NCI-H446 treated with DMSO at 0.1 percent for 48 hours (cell line): ENCODE data around the gene PRPH.
"Not testable (repeated sequence)": the region's sequence is repeated elsewhere in the genome, so short reads cannot be mapped to it uniquely, and the experiment has no call there.

Experiments
- DNase-seq: peaks from one replicate; lab custom pipeline; 2025; lab: John Stamatoyannopoulos, UW

The PRPH gene

GRCh38 chr12:49333778-49334177, 38.8 kb downstream of the PRPH start:
- DNase-seq: not testable (repeated sequence)

GRCh38 chr12:49334226-49334625, 39.3 kb downstream of the PRPH start:
- no peak for DNase-seq

GRCh38 chr12:49334681-49335080, 39.7 kb downstream of the PRPH start:
- DNase-seq: no peak

GRCh38 chr12:49335118-49335954, 40.4 kb downstream of the PRPH start:
- no peak for DNase-seq

GRCh38 chr12:49335955-49336644, 41.2 kb downstream of the PRPH start:
- no peak for DNase-seq

GRCh38 chr12:49336645-49337584, 42.0 kb downstream of the PRPH start, which contains the start of gene C1QL4:
TSS of gene C1QL4 (minus strand) at chr12:49337188. CDS start at chr12:49336477, 711 bp downstream.
- peak; percentile 53 for DNase-seq

GRCh38 chr12:49338830-49339463, 44.0 kb downstream of the PRPH start:
- no peak for DNase-seq

GRCh38 chr12:49339464-49339861, 44.5 kb downstream of the PRPH start:
- DNase-seq: peak; percentile 39

- no peak for DNase-seq
Observed at GRCh38 chr12:49340095-49340870, 45.3 kb downstream of the PRPH start.

GRCh38 chr12:49340971-49341776, 46.2 kb downstream of the PRPH start:
- DNase-seq: no peak

- DNase-seq: no peak
Observed at GRCh38 chr12:49341777-49342065, 46.8 kb downstream of the PRPH start.

- no peak for DNase-seq
Observed at GRCh38 chr12:49342066-49342913, 47.3 kb downstream of the PRPH start.

- DNase-seq: no peak
Observed at GRCh38 chr12:49342914-49343731, 48.2 kb downstream of the PRPH start.

GRCh38 chr12:49344486-49345050, 49.6 kb downstream of the PRPH start:
- no peak for DNase-seq

- DNase-seq: peak; percentile 67
Observed at GRCh38 chr12:49345051-49345824, 50.3 kb downstream of the PRPH start.

- DNase-seq: no peak
Observed at GRCh38 chr12:49345825-49346658, 51.1 kb downstream of the PRPH start.
